GM19238 (cell line): ENCODE measurements around the gene AKIP1.
"Not testable (repeated sequence)": the region's sequence is repeated elsewhere in the genome, so short reads cannot be mapped to it uniquely, and the experiment has no call there.

Experiments used
- DNase-seq: peaks from one replicate; pipeline ENCODE4 v3.0.0; 2011; ENCODE audit warnings: low spot score; ENCODE audit not compliant: insufficient read length

AKIP1 gene

DNA sequence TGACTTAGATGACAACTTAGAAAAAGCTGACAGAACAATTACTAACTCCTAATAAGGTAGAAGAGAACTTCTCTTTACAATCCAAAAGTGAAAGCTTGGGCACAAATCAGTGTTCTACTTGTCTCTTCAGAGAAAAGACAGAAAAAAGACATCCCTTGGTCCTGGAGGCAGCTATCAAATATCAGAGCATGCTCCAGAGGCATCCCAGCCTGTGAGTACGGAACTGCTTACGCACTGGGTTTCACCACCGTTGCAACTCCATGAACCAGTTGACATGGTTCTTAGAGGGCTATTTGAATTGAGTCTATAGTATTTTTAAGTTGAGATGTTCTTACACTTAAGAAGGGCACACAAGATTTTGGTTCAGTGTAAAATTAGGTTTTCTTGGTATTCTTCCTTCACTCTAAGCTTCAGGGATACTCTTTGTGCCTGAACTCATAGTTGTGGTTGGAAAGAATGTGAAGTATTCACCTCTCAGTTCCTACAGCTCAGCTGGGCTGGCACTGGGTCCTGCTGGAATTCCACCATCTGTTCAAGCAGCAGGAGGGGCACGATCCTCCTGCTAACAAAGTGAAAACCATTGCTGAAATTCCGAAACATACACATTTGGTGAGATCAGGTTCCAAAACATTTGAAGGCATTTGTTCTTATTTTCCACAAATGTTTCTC lies 6.3 kb downstream of the AKIP1 start:
- DNase-seq: no peak

DNA sequence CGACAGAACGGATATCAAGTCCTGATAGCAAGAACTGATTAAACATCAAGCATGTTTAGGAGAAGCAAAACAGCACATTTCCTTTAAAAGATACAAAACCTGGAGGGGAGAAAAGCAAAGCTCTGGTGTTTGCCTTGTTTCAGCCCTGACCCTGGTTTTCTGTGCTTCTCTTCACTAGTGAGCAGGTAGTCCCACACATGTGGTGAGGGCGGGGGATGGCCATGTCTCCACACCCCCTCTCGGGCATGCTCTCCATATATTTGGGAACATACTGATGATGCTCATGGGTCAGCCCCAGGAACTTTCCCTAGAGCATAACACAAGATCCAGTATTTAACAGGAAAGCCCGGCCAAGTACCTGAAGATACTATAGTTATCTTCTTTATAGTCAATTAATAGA lies 11.7 kb downstream of the AKIP1 start:
- no peak for DNase-seq

DNA sequence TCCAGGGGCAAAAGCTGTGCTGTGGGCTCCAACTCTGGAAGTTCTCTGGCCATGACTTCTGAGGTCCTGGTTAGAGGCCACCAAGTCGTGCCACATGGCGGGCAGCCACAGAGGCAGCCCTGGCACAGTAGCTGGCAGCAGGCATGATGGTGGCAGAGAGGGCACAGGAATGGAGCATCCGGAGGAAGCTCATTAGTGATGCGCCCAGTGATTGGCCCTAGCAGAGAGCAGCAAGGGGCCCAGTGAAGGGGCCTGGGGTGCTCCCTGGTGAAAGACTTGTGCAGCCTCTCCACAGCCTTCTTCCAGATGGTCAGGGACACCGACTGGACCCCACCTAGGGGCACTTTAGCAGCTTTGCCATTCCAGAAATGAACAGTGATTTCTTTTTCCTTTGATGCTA lies 14.7 kb downstream of the AKIP1 start:
- no peak for DNase-seq

GRCh38 chr11:8926236-8926635 lies 15.2 kb downstream of the AKIP1 start:
- no peak for DNase-seq

DNA sequence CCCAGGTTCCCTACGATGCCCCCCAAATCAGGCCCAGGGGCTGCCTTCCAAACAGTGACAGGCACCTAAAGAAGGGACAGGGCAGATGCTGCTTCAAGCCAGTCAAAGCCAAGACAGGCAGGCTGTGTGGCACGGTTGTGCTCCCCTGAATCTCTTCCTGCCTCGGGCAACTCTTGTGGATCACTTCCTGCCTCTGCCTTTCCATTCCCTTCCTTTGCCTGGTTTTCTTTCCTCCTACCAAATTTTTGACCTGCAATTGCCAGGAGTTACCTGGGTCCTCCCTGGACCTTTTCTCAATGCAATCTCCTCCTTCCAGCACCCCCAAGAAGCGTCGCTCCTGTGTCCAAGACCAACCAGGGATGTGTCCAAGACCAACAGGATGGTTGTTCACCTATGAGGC lies 16.2 kb downstream of the AKIP1 start:
- DNase-seq: no peak

- no peak for DNase-seq
Measured at GRCh38 chr11:8928205-8928604, 17.2 kb downstream of the AKIP1 start.

DNA sequence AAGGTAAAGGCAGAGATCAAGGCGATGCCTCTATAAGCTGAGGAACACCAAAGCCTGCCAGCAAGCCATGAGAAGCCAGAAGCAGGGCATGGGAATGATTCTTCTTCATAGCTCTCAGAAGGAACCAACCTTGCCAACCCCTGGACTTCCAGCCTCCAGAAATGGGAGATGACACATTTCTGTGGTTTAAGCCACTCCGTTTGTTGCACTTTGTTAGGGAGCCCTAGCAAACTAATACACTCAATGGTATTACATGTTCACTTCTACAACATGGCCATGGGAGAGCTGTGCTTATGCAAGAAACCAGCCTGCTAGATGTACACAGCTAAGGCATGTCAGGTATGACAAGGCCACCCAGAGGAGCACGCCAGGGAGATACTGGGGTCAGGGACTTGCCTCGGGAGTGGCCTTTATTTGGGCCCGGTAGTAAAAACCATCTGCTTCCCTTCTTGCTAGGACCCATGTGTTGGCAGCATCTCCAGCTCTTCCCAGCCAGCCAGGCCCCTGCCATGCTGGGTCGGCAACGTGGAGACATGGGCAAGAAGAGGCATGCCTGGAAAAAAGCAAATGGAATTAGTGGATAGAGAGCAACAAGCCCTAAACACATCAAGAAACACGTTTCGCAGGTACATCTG lies 18.1 kb downstream of the AKIP1 start:
- DNase-seq: no peak

GRCh38 chr11:8930456-8931175 lies 19.6 kb downstream of the AKIP1 start:
- DNase-seq: no peak

DNA sequence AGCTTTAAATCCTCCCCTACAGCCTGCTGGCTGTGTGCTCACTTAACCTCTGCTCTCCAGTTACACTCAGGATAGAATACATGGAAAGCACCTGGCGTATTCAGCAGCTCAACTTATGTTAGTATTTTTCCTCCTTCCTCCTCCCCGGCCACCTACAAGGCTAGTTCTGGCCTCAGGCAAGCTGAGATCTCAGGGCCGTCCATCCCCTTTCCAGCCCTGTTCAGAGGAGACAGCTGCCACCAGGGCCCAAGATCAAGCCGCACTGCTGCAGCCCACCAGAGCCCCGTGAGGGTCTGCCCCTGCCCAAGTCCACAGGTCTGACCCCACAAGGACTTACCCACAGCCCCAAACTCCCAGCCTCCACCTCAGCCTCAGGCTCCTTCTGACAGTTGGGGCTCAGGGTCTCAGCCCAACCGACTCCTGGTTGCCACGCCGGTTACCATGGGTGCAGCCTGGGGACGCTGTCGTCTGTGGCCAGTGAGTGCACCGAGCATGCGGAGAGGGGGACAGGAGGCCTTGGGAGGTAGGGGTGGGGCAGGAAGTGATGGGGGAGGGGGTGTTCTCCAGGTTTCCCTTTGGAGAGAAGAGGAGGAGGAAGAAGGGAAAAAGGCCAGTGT lies 21.7 kb downstream of the AKIP1 start, which contains the start of gene C11orf16:
TSS of gene C11orf16 (minus strand) at position 384 of the 617 bp plus-strand sequence. CDS start 639 bp downstream, outside the sequence.
- no peak for DNase-seq

- no peak for DNase-seq
Measured at GRCh38 chr11:8933931-8934330, 22.9 kb downstream of the AKIP1 start.

DNA sequence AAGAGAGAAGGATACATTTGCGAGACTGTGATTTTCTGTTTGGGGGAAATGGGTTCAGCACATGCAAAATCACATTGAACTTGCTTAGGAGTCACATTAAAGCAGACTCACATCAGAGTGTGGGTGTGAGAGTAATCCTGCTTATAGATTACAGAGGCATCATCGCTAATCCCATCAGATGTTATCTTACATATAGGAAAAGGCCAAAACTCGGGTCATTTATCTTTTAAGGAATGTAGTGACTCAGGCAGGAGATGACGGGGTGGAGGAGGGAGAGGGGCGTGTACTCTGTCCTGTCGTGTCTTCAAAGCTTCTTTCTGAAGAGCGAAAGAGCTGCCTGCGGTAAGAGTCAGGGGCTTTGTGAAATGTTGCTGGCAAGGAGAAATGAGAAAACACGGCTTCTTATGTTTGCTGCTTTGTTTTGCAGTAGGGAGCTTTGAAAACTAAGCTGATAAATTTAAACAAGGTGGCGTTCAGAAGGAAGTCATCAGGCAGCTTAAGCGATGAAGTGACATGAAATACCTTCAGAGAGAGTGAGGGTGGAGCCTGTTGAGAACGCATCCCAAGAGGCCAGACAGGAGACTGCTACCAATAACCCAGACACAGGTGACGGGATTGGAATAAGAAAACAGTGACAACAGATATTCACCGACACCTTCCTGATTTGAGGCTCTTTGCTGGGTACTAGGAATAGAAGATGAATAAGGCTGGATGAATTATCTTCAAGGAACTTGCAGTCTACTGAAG lies 23.9 kb downstream of the AKIP1 start:
- no peak for DNase-seq

- DNase-seq: not testable (repeated sequence)
Measured at GRCh38 chr11:8935789-8936188, 24.8 kb downstream of the AKIP1 start.

GRCh38 chr11:8937159-8937558 lies 26.2 kb downstream of the AKIP1 start:
- DNase-seq: no peak

- no peak for DNase-seq
Measured at GRCh38 chr11:8937659-8938058, 26.7 kb downstream of the AKIP1 start.

- no peak for DNase-seq
Measured at GRCh38 chr11:8941341-8942103, 30.5 kb downstream of the AKIP1 start.

DNA sequence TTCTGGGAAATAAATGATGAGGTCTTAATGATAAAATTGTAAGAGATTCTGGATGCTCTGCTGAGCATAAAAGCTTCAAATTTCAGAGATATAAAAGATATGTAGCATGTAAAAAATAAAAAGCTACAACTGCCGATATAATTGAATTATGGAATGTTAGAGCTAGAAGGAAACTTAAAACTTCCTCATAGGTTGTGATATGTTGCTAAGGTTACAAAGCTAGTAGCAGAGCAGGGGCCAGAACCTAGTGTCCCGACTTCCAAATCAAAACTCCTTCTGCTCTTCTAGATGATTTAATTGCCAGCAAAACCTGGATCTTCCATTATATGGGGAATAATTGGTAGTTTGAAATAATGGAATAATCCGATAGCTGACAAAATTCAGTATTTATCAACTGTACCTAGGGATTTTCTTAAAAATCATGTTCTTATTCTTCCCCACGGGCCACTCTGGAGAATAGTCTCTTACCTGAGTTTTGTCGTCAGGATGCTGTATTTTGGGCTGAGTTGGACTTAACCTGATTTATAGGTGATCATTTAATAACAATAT lies 31.6 kb downstream of the AKIP1 start, which contains the start of gene ASCL3:
TSS of gene ASCL3 (minus strand) at position 499 of the 549 bp plus-strand sequence. CDS start 4,855 bp downstream, outside the sequence.
- no peak for DNase-seq

- no peak for DNase-seq
Measured at GRCh38 chr11:8947230-8947943, 36.4 kb downstream of the AKIP1 start.

DNA sequence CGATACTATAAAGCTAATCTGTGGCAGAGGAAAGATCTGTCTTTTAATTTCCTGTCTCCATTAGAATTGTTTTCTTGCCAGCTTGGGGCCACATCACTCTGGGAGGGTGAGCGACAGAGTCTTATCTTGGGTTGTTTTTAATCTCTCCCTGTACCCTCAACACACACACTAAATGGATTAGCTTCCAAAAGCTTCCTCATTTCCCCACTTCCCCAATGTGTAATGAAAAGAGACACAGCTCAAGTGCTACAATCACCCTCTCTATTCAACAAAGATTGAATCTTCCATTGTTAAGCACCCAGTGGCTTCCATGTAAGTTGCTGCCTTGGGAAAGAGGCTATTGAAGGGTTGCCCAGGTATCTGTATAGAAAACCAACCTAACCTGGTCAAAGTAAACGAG lies 37.9 kb downstream of the AKIP1 start:
- DNase-seq: no peak

DNA sequence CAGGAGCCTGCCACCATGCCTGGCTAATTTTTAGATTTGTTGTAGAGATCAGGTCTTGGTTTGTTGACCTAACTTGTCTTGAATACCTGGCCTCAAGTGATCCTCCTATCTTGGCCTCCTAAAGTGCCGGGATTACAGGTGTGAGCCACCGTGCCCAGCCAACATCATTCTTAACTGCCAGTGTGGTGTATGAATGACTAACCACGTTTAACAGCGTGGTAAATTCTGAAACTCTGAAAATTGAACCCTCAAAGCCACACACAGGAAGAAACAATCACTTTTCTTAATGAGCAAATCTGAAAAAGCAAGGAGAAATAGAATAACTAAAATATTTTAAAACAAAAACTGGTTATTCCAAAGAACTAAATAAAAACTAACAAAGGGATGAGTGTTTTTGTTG lies 45.9 kb downstream of the AKIP1 start:
- DNase-seq: no peak
